GM21529 (cell line): ENCODE results near the gene KIAA0232.
"Not testable (repeated sequence)": the region's sequence is repeated elsewhere in the genome, so short reads cannot be mapped to it uniquely, and the experiment has no call there.

Experiments
- ATAC-seq: cut with Tn5 transposase; IDR thresholded peaks from one replicate; pipeline ENCODE4 v1.9.1; 2021; ENCODE audit not compliant: unreplicated experiment

The KIAA0232 gene

DNA sequence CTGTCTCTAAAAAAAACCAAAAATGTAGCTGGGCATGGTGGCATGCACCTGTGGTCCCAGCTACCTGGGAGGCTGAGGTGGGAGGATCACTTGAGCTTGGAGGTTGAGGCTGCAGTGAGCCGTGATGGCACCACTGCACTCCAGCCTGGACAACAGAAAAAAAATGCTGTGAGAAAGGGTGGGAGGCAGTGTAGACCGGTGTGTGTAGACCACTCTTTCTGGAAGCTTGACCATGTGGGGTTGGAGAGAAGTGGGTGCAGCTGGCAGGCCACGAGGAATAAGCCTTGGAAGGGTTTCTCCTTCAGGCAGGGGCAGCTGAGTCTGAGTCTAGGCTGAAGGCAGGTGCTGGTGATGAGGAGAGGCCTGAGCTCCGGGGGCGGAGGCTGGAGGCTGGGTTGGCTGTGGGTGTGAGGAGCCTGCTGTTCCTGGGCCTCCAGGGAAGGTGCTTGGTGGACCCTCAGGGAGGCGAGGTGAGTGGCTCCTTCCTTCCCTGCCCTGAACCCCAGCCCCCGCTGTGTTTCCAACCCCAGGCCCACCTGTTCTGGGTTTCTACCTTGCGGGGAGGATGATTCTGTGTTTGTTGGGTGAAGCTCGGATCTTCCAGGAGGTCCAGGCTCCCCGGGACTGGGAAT, 117.8 kb downstream of the KIAA0232 start:
- ATAC-seq, result no peak

DNA sequence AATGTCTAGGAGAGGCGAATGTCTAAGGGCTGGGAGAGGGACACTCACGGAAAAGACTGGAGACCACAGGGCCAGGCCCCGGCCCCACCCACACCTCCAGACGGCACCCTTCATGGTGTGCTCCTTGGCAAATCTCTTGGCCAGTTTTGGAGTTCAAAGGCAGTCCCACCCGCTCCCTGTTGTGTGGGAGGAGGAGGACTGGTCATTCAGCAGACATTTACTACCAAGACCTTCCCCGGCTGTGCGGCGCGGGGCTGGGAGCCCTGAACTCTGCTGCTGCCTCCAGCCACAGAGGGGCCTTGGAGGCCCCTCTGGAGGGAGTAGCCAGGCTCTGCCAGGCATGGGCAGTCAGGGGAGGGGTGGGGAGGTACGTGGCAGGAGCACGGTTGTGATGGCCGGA, 118.4 kb downstream of the KIAA0232 start:
- ATAC-seq, result no peak

DNA sequence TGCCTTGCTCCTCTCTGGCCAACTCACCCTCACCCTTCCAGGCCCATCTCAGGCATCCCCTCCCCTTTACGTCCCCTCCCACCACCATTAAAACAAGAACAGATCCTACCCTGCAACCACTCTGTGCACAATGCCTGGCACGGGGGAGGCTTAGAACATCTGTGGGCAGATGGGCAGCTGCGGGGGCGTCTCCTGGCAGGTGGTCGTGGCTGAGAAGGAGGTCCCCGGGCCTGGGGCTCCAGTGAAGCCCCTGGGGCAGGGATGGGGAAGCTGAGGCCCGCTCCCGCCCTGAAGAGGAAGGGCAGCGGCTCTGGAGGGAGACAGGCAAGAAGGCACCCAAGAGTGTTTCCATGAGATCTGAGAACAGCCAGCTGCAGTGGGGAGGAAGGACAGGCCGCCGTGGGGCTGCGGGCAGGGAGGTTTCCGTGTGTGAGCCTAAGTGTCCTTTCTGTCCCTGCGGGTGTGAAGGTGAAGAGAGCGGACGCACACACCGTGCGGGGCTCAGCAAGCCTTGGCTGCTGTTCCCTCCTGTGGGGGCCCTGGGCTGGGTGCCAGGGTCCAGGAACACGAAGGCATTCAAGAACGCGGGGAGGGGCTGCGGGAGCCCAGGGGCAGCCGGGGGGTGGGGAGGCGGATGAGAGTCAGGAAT, 119.3 kb downstream of the KIAA0232 start:
- ATAC-seq, result no peak

DNA sequence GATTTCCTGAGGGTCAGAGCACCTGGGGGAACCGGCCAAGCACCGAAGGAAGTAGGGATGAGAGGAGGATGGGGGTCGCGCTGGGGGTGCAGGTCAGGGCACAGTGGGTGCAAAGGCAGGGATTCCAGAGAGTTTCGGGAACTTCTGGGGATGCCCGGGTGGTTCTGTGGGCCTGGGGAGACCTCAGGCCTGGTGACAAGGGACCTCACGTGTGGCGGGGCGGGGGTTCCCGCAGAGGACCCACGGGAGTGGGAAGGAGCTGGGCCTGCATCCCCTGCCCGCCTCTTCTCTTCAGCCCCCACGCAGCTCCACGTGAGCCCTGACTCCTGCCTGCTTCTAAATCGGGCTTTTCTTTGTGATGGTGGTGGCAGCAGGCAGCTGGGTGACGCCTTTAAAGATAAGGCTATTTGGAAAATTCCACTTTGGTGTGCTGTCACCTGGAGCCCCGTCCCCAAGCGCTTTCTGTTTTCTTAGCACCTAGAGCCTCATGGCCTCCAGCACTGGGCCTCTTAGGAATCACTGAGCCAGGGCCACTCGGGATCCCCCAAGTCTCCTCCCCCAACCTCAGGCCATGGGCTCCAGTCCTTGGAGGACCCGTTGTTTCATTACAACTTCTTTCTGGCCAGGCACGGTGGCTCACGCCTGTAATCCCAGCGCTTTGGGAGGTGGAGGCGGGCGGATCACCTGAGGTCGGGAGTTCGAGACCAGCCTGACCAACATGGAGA, 120.0 kb downstream of the KIAA0232 start:
- ATAC-seq, result no peak

DNA sequence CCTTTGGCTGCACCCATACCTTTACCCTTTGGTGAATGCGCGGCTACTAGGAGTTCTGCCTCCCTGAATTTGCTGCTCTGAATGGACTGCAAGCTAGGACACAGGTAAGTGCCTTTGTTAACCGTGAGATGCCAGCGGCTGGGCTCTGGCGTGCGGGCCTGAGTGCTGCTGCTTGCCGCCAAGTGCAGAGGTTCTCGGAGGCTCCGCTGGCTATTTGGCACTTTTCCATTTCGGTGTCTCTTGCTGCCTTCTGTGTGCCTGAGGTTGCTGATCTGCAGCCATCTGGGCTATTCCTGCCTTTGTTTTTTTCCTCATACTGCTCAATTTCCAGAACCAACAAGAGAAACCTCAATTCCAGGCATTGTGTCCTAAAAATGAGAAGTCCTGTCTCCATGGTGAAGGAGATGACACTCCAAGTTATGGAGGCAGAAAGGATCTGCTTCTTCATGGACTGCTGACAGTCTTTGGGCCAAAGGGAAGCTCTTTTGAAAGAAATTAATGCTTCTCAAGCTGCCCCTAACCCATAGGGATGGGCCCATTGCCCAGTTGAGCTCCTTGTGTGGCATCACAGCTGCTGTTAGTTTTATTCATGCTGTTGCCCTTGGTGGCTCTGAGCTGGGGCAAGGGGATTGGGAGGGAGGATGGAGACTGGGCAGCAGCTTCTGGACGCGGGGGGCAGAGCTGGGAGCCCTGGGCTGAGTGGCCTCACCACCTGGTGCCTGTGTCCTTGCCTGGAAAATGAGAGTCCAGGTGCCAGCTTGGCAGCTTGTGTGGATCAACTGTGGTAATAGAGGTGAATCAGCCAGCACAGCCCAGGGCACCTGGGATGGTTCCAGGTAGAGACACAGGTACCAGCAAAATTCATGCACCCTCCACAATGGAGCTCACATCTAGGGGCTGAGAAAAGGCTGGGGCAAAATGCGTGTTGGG, 123.3 kb downstream of the KIAA0232 start:
- no peak for ATAC-seq

DNA sequence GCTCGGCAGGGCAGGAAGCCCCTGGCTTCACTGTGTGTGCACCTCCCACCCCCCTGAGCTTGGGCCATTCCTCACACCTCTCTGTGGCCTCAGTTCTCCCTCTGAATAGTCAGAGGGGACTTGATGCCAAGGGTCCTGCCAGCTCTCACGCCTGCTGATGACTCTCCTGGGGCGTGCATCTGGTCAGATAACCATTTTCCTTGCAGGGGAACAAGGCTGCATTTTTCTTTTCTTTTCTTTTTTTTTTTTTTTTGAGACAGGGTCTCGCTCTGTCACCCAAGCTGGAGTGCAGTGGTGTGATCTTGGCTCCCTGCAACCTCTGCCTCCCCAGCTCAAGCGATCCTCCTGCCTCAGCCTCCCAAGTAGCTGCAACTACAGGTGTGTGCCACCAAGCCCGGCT, 124.0 kb downstream of the KIAA0232 start:
- ATAC-seq, result not testable (repeated sequence)

DNA sequence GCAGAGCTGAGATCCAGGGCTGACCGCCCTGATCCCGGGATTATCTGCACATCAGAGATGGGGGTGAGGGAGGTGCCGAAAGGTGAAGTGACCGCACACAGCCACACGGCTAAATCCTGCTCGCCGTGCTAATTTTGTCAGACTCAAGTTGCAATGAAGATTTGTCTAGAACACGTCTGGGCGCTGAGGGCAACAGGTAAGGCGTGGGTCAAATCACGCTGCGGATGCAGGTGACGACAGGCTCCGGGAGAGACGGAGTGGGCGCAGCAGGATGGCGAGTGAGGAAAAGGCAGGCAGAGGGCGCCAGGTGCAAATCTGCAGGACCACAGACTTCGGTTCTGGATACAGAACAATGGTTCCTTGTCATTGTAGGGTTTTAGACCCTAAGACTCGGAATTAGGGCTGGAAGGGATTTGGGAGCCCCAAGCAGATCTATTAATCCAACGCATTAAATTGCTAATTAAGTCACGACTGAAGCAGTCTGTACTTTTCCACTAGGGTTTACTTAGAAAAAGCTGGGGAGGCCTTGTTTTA, 125.2 kb downstream of the KIAA0232 start:
- no peak for ATAC-seq

DNA sequence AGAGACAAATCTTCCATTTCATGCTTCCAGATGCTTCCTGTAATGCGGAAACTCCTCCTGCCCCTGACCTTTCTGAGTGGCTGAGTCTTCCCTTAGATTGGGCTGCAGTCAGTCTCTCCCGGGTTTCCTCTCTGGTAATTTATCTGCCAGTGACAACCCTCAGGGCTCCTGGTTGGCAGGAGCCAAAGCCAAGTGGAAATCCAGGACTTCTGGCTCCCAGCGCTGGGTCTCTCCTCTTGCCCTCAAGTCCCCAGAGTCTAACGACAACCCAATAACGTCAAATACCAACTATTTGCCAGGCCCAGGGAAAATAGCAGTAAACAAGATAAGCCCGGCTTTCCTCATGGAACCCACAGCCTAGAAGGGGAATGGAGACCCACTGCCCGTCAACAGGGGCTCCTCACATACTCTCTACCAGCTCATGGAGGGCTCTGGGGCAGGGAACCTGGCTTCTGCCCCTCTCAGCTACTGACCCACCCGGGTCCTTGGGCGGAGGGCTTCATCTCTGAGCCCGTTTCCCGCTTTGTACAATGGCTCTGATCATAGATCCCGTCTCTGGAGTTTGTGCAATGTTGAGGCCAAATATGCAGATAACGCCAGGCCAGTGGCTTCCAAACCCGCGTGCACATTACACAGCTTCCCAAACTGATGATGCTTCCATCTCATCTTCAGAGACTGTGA, 126.0 kb downstream of the KIAA0232 start:
- no peak for ATAC-seq

DNA sequence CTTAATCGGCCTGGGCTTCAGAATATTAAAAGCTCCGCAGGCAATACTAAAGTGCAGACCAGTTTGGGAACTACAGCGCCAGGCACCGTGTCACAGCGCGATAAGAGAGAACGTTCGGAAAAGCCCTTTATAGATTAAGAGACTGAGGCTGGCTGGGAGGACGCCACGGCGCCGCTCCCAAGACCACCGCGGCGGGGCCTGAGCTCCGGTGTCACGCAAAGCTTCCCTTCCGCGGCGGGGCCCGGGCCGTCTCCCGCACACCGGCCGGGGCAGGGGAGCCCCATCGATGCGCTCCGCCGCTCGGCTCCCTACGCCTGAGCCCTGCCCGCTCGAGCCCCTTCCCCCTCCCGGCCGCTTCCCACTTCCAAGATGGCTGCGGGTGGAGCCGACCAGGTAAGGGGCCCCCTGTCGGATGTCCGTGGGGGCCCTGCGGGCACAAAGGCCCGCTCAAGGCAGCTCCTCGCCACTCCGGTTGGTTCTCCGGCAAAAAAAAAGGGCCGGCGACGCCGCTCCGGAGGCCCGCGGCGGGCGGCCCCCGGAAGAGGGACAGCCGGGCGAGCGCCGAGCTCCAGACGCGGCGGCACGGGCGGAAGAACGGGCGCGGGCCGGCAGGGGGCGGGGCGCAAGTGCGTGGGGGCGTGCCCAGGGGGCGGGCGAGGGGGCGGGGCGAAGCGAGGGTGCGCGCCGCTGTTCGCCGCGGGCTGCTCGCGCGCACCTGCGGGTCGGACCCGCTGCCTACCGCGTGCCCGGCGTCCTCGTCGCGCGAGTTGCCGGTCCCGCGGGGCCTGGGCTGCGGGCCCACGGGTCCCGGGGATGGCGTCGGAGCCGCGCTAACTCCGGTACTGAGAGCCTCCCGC, 126.8 kb downstream of the KIAA0232 start, which contains the start of gene TBC1D14:
TSS of gene TBC1D14 (plus strand) at position 714 of the 857 bp plus-strand sequence. CDS start 13,564 bp downstream, outside the sequence.
- ATAC-seq, result peak; percentile 89

DNA sequence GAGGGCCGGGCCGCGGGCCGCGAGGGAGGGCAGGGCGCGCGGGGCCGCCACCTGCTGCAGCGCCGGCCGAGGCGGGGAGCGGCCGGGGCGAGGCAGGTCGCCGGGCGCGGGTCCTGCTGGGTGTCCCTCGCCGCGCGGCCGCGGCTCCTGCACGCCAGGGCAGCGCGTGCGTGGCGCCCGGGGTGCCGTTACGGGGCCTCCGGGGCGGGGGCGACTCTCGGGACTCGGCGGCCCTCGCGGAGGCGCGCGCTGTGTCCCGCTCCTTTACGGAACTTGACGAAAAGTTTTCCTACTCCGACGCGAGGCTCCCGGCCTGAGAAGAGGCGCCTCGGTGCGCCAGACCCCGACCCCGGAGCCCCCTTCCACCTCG, 127.4 kb downstream of the KIAA0232 start:
- ATAC-seq, result peak; percentile 33

DNA sequence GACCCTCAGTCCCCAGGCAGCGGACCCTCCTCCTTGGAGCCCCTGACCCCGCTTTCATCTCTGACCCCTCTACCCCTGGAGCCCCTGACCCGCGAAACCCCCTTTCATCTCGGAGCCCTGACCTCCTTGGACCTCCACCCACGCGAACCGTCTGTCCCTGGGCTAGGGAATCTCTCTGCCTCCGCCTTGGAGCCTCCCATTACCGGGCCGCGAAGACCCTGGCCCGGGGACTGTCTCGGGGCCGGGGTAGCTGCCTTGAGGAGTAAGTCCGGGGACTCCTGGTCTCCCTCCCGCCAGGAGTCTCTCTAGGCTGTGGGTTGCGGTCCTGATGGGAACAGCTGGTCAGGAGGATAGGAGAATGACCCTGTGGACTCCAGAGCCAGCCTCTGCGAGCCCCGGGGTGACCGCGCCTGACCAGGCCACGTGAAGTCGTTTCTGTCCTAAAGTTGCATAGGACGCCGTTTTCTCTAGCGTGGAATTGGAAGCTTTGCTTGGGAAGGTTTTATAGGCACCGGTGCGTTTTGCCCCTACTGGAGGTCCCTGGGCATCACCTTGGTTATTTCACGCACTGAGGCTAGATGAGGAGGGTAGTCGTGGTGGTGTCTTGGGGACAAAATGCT, 127.9 kb downstream of the KIAA0232 start:
- no peak for ATAC-seq

DNA sequence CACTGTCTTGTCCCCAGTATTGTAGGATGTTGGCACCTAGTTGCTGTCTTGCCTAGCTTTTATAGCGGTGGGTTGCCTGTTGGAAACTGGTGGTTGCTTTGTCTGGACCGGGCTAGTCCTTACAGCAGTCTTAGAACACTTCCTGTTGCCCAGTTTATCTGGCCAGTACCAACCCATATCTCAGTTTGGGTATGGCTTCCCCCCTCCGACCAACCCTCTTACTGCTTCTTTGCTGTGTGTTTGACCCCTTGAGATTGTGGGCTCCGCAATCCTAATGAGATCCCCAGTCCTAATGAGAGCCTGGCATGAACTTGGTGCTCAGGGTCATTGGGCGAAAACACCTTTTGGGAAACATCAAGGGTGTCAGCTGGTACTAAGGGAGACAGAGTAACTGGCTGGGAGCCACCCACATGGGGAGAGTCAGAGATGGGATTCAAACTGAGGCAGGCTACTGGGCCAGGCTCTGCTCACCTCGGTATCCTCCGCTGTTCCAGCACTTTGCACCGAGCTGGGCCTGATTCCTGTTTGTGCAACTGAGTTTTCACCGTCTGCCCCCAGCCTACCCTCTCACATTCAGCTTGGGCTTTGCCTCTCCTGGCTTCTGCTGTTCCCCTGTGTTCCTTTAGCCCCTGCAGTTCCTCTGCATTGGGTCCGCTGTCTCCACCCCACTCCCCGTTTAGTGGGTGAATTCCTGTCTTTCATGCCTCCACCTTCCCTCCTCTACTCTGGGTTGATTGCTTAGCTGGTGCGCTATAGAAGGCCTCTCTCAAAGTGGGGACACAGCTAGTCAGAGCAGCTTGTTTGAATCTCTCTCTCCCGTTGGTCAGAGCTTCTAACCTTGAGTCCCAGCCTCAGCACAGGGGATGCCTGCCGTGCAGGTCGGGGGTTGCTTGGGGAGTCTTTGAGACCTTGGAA, 128.7 kb downstream of the KIAA0232 start:
- no peak for ATAC-seq

DNA sequence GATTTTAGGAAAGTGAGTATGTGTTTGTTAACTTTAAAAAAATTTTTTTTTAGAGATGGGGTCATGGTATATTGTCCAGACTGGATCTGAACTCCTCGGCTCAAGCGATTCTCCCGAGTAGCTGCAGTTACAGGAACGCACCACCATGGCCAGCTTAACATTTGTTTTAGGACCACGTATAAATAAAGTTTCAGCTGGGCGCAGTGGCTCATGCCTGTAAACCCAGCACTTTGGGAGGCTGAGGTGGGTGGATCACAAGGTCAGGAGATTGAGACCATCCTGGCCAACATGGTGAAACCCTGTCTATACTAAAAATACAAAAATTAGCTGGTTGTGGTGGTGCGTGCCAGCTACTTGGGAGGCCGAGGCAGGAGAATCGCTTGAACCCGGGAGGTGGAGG, 129.4 kb downstream of the KIAA0232 start:
- ATAC-seq, result not testable (repeated sequence)

DNA sequence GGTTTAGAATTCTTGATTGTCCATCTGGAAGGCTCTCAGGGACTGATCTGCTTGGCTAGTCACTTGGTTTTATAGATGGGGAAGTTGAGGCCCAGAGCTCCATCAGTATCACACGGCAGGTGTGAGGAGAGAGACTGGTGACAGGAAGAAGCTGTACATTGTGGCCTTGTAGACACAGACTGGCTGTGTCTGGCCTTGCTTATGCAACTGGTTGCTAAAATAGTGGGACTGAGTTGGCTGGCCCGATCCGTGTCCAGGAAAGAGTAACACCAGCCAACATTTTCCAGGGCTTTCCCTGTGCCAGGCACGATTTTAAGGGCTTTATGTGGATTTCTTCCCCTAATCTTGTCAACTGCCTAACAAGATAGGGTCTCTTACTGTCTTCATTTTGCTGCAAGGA, 129.9 kb downstream of the KIAA0232 start:
- no peak for ATAC-seq

DNA sequence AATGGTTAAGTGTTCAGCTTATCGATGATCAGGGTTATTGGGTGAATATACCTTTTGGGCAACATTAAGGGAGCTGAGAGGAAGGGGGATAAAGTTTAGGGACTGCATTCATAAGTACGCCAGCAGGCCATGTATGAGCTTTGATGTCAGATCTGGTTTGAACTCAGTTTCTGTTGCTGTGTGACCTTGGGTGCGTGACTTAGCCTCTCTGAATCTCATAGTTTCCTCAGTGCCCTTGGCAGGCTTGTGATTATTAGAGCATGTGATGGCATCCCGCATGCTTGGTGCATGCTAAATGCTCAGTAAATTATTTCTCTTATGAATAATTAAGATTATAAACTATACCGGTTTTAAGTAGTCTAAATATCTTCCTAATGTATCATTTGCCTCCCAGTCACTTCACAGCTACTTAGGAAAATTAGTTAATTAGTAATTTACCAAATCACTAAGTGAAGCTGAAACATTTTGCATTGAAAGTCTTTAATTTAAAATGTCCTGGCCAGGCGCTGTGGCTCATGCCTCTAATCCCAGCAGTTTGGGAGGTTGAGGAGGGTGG, 130.9 kb downstream of the KIAA0232 start:
- ATAC-seq, result no peak

DNA sequence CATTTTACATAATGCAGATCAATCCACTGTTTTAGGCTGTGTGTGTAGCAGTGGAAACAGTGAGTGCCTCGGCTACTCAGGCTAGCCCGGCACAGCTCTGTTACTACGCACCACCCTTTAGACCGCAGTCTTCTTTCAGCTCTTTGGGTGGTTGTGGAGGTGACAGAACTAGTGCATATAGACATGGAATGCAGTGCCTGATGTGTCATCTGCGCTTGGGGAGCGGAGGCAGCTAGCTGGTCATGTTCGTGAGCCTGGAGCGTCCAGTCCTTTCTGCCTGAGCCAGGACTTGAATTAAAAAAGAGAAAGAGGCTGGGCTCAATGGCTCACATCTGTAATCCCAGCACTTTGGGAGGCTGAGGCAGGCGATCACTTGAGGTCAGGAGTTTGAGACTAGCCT, 131.9 kb downstream of the KIAA0232 start:
- no peak for ATAC-seq
